ENCODE data around the gene SUZ12. TPM values are rescaled to one million over a fixed set of nuclear protein-coding genes. Genes with fewer than 3 reads are reported as not detected.
A peak's percentile ranks its signal among the peaks of the same experiment; 100 is the strongest.
"Not testable (repeated sequence)": the region's sequence is repeated elsewhere in the genome, so short reads cannot be mapped to it uniquely, and the experiment has no call there.

Gene SUZ12
- total RNA-seq, 2 experiments from 2014 or later = 60.7 to 64.2 TPM

DNA sequence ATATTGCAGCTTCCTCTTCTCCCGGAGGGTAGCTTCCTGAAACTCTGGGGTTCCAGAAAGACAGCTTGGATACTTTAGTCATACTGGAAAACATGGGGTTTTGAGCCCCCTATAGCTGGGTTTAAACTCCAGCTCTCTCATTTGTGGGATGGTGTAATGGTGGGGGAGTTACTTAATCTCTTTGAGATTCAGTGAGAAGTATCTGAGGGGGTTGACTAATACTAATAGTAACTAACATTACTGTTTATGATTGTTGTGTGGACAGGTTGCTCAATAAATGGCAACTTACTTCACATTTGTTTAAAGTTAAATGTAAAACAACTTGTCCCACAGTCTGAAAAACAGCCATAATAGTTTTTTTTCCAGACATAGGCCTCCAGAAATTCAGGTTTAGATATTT lies 5.1 kb upstream of the SUZ12 start:
- DNase-seq = no peak
- ATAC-seq = no peak
- no peak overlapping the region for H3K4me3 Mint-ChIP-seq
- H3K36me3 Mint-ChIP-seq (ENCODE audit: low read depth) = no peaks in the 10 kb centered on the region
- H3K4me1 Mint-ChIP-seq (ENCODE audit: low read depth) = peaks cover 3% of the 10 kb centered on the region
- no peaks in the 10 kb centered on the region for H3K9me3 Mint-ChIP-seq
- ChIA-PET CTCF (no interaction called here), POLR2A (interaction anchor here (0.8 kb wide), 1 partner anchor 26 kb away, joined by 3 read pairs; no protein-coding TSS in a partner anchor)
- H3K27ac Mint-ChIP-seq = no peak overlapping the region
- no peaks in the 10 kb centered on the region for H3K27me3 Mint-ChIP-seq
- TF ChIP-seq, protein P1, sequence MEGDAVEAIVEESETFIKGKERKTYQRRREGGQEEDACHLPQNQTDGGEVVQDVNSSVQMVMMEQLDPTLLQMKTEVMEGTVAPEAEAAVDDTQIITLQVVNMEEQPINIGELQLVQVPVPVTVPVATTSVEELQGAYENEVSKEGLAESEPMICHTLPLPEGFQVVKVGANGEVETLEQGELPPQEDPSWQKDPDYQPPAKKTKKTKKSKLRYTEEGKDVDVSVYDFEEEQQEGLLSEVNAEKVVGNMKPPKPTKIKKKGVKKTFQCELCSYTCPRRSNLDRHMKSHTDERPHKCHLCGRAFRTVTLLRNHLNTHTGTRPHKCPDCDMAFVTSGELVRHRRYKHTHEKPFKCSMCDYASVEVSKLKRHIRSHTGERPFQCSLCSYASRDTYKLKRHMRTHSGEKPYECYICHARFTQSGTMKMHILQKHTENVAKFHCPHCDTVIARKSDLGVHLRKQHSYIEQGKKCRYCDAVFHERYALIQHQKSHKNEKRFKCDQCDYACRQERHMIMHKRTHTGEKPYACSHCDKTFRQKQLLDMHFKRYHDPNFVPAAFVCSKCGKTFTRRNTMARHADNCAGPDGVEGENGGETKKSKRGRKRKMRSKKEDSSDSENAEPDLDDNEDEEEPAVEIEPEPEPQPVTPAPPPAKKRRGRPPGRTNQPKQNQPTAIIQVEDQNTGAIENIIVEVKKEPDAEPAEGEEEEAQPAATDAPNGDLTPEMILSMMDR (IDR thresholded peaks at IDR 0.05) = no peak
- intact Hi-C loops (cut with micrococcal nuclease) = no loop called here

DNA sequence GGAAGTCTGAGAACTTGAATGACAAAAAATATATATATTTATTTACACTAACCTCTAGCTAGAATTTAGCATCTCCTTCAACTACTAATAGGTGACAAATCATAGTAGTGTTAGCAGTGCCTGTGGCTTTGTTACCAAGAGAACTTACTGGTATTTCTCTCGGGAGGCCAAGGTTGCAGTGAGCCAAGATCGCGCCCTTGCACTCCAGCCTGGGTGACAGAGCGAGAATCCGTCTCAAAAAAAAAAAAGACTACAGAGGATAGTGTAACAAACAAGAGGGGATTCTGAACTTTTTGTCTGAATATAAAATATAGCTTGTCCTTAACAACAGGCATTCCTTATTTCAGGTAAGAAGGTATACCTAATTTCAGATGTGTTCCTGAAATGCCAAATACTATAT lies 1.3 kb upstream of the SUZ12 start:
- ChIA-PET CTCF (interaction anchor here (1.5 to 1.7 kb wide), 2 partner anchors 27 to 93 kb away, joined by 3 to 4 read pairs; no protein-coding TSS in a partner anchor), POLR2A (interaction anchor here (0.6 to 1.1 kb wide), 2 partner anchors 9 to 10 kb away, joined by 3 read pairs; no protein-coding TSS in a partner anchor)
- H3K27me3 Mint-ChIP-seq = no peaks in the 10 kb centered on the region
- TF ChIP-seq, protein P1 (IDR thresholded peaks at IDR 0.05) = no peak
- H3K4me3 Mint-ChIP-seq = peak overlapping the region; percentile 84
- H3K4me1 Mint-ChIP-seq (ENCODE audit: low read depth) = peaks cover 20% of the 10 kb centered on the region
- peaks cover 15% of the 10 kb centered on the region for H3K36me3 Mint-ChIP-seq (ENCODE audit: low read depth)
- H3K9me3 Mint-ChIP-seq = no peaks in the 10 kb centered on the region
- DNase-seq (no peak), ATAC-seq (no peak)
- intact Hi-C loops (cut with micrococcal nuclease) = no loop called here
- H3K27ac Mint-ChIP-seq = no peak overlapping the region

DNA sequence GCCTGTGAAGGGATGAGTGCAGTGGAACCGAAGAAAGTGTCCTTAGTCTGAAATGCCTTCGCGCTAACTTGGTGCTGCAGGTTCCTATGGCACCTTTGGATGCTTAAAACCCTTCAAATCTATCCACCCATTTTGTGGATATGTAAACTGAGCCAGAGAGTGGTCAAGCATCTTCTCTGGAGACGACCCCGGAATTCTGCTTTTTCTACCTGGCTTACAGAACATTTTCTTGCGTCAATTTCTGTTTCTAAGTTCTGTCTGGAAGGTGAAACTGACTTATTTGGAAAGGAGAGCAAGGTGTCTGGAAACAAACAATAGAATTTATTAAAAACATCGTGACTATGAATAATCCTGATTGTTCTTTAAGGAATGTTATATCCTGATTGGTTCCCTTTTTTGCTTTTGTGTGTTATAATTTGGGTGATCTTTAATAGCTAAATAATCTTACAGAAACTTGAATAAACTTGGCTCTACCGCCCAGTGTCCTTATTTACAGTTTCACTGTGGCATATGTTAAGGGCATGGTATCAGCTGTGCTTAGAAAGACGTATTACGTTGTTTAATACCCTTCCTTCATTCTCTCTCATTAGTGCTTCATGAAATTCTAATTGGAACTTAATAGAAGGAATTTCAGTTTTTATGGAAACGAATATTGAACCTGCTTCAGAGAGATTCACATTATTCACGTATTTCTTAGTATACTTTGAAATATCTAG lies 1.3 kb downstream of the SUZ12 start:
- intact Hi-C loops (cut with micrococcal nuclease); ATAC-seq; H3K9me3 Mint-ChIP-seq; DNase-seq; CTCF ChIA-PET; H3K27me3 Mint-ChIP-seq: not testable (repeated sequence)
- Mint-ChIP-seq H3K4me1 (ENCODE audit: low read depth) (peaks cover 27% of the 10 kb centered on the region), H3K4me3 (peak overlapping the region; percentile 84), H3K27ac (peak overlapping the region; percentile 66), H3K36me3 (ENCODE audit: low read depth) (peaks cover 27% of the 10 kb centered on the region)
- POLR2A ChIA-PET = interaction anchor here (0.7 kb wide), 1 partner anchor 16 kb away, joined by 3 read pairs; no protein-coding TSS in a partner anchor

DNA sequence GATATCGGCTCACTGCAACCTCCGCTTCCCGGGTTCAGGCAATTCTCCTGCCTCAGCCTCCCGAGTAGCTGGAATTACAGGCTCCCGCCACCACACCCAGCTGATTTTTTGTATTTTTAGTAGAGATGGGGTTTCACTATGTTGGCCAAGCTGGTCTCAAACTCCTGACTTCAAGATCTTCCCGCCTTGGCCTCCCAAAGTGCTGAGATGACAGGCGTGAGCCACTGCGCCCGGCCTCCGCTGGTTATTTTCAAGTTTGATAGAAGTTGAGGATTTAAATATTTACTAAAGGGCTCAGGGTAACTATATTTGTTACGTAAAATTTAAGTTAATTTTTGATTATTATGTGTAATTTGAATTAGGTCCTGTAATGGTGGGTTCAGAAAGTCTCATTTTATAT lies 5.1 kb downstream of the SUZ12 start:
- POLR2A ChIA-PET = not testable (repeated sequence)

DNA sequence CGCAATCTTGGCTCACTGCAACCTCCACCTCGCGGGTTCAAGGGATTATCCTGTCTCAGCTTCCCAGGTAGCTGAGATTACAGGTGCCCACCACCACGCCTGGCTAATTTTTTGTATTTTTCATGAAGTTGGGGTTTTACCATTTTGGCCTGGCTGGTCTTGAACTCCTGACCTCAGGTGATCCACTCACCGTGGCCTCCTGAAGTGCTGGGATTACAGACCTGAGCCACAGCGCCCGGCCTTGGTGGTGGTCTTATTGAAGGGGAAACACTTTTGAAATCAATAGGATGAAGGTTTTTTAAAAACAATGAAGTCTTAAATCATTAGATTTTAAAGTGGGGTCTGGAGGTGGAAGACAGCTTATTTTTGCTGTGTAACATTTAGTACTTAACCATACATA lies 5.6 kb downstream of the SUZ12 start:
- ATAC-seq, POLR2A ChIA-PET: not testable (repeated sequence)

More for the DNA sequence above, 5.1 kb downstream of the SUZ12 start:
- H3K4me1 Mint-ChIP-seq (ENCODE audit: low read depth) = peaks cover 33% of the 10 kb centered on the region
- CTCF ChIA-PET; H3K27me3 Mint-ChIP-seq; H3K4me3 Mint-ChIP-seq; DNase-seq; H3K9me3 Mint-ChIP-seq; ATAC-seq; H3K27ac Mint-ChIP-seq; intact Hi-C loops (cut with micrococcal nuclease): not testable (repeated sequence)
- H3K36me3 Mint-ChIP-seq (ENCODE audit: low read depth) = peaks cover 42% of the 10 kb centered on the region

DNA sequence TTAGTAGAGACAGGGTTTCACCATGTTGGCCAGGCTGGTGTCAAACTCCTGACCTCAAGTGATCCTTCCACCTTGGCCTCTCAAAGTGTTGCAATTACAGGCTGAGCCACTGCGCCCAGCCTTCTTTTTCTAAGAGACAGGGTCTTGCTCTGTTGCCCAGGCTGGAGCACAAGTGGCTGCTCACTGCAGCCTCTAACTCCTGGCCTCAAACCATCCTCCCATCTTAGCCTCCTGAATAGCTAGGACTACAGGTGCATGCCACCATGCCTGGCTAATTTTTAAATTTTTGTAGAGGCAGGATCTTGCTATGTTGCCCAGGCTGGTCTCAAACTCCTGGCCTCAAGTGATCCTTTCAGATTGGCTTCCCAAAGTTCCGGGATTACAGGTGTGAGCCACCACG lies 15.1 kb downstream of the SUZ12 start:
- H3K4me1 Mint-ChIP-seq (ENCODE audit: low read depth); H3K27ac Mint-ChIP-seq; intact Hi-C loops (cut with micrococcal nuclease); H3K27me3 Mint-ChIP-seq; POLR2A ChIA-PET; ATAC-seq; H3K9me3 Mint-ChIP-seq; DNase-seq; CTCF ChIA-PET; H3K4me3 Mint-ChIP-seq: not testable (repeated sequence)
- peaks cover 23% of the 10 kb centered on the region for H3K36me3 Mint-ChIP-seq (ENCODE audit: low read depth)

More for the DNA sequence above, 5.6 kb downstream of the SUZ12 start:
- H3K27ac Mint-ChIP-seq; DNase-seq; H3K27me3 Mint-ChIP-seq; intact Hi-C loops (cut with micrococcal nuclease); H3K9me3 Mint-ChIP-seq; H3K4me3 Mint-ChIP-seq; CTCF ChIA-PET: not testable (repeated sequence)
- Mint-ChIP-seq H3K4me1 (ENCODE audit: low read depth) (peaks cover 33% of the 10 kb centered on the region), H3K36me3 (ENCODE audit: low read depth) (peaks cover 43% of the 10 kb centered on the region)

DNA sequence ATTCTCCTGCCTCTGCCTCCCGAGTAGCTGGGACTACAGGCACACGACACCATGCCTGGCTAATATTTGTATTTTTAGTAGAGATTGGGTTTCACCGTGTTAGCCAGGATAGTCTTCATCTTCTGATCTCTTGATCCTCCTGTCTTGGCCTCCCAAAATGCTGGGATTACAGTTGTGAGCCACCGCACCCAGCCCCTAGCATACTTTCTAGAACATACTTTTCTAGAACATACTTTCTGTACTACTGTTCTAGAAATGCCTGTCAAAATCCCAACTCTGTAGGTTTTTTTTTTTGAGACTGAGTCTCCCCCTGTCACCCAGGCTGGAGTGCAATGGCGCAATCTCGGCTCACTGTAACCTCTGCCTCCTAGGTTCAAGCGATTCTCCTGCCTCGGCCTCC lies 27.3 kb downstream of the SUZ12 start:
- DNase-seq; intact Hi-C loops (cut with micrococcal nuclease); H3K27ac Mint-ChIP-seq; CTCF ChIA-PET; H3K4me3 Mint-ChIP-seq; H3K27me3 Mint-ChIP-seq; H3K9me3 Mint-ChIP-seq; H3K4me1 Mint-ChIP-seq (ENCODE audit: low read depth); POLR2A ChIA-PET; ATAC-seq: not testable (repeated sequence)
- H3K36me3 Mint-ChIP-seq (ENCODE audit: low read depth) = peaks cover 33% of the 10 kb centered on the region

Measured in activated CD8-positive, alpha-beta T cell treated with anti-CD3 and anti-CD28 coated beads for 36 hours (primary cell).